Ishikawa (cell line): ENCODE data around the gene MAGI1.

Experiments used
- CEBPB ChIP-seq: IDR thresholded peaks from 2 replicates; pipeline ENCODE4 v1.6.1; 2012
- CREB1 ChIP-seq: IDR thresholded peaks from 2 replicates; pipeline ENCODE4 v1.6.1; 2012; ENCODE audit warnings: low read depth
- EGR1 ChIP-seq: IDR thresholded peaks from 2 replicates; pipeline ENCODE4 v1.6.1; 2012
- EP300 ChIP-seq: IDR thresholded peaks from 2 replicates; pipeline ENCODE4 v1.6.1; 2012; ENCODE audit warnings: borderline replicate concordance
- FOXM1 ChIP-seq: IDR thresholded peaks from 2 replicates; pipeline ENCODE4 v1.6.1; 2012; ENCODE audit warnings: low read depth, borderline replicate concordance
- NFIC ChIP-seq: IDR thresholded peaks from 2 replicates; pipeline ENCODE4 v1.6.1; 2012
- RAD21 ChIP-seq: IDR thresholded peaks from 2 replicates; pipeline ENCODE4 v1.6.1; 2012; ENCODE audit warnings: low read depth
- REST ChIP-seq: IDR thresholded peaks from 2 replicates; pipeline ENCODE4 v1.6.1; 2012; ENCODE audit warnings: low read depth, mild to moderate bottlenecking
- TAF1 ChIP-seq: IDR thresholded peaks from 2 replicates; pipeline ENCODE4 v1.6.1; 2012; ENCODE audit warnings: low read depth, mild to moderate bottlenecking
- TCF12 ChIP-seq: IDR thresholded peaks from 2 replicates; pipeline ENCODE4 v1.6.1; 2012; ENCODE audit warnings: low read depth
- TEAD4 ChIP-seq: IDR thresholded peaks from 2 replicates; pipeline ENCODE4 v1.6.1; 2012
- USF1 ChIP-seq: IDR thresholded peaks from 2 replicates; pipeline ENCODE4 v1.6.1; 2012
- YY1 ChIP-seq: IDR thresholded peaks from 2 replicates; pipeline ENCODE4 v1.6.1; 2012; ENCODE audit warnings: low read depth
- ZBTB7A ChIP-seq: IDR thresholded peaks from 2 replicates; pipeline ENCODE4 v1.6.1; 2012; ENCODE audit warnings: low read depth
- TF ChIP-seq, protein P1 (sequence below): IDR thresholded peaks from 2 replicates; pipeline ENCODE4 v1.6.1; 2012

MAGI1 gene

GRCh38 chr3:65436580-65436979 lies 602.1 kb downstream of the MAGI1 start:
- peak; percentile 62 for TF ChIP-seq RAD21
- TF ChIP-seq ZBTB7A, result no peak
- no peak for TF ChIP-seq TEAD4

DNA sequence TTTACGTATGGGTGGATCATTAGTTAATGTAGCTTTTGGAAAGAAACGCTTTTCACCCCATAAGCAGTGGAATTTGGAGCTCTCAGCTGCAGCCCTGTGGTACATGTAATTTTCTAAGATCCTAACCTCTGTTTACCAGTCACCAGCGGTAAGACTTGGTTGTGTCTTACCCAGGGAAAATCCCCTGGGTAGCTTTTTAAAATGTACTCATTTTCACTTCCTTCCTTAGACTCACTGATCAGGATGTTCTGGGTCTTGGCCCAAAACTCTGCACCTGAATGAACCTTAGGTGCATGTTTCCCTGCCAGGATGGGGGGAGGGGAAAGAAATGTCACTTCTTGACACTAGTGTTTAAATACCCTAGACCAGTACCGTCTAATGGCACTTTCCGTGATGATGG lies 605.2 kb downstream of the MAGI1 start:
- no peak for TF ChIP-seq CREB1
- no peak for TF ChIP-seq RAD21
- TF ChIP-seq NFIC, result no peak
- no peak for TF ChIP-seq TEAD4
- TF ChIP-seq USF1, result no peak

- TF ChIP-seq, protein P1, sequence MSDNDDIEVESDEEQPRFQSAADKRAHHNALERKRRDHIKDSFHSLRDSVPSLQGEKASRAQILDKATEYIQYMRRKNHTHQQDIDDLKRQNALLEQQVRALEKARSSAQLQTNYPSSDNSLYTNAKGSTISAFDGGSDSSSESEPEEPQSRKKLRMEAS, result no peak
- TF ChIP-seq RAD21 (no peak), CEBPB (no peak), CREB1 (no peak), EGR1 (no peak), TEAD4 (no peak), EP300 (no peak), NFIC (no peak), ZBTB7A (no peak), TCF12 (no peak), USF1 (no peak)
These were observed 606.2 kb downstream of the MAGI1 start for GRCh38 chr3:65432388-65433003.

GRCh38 chr3:65425880-65426279 lies 612.8 kb downstream of the MAGI1 start:
- TF ChIP-seq FOXM1, result no peak
- TF ChIP-seq RAD21, result 0 out of 2 replicates have a peak, but pooled peaks have one; percentile 21
- TF ChIP-seq, protein P1, result no peak

- TF ChIP-seq CREB1 (no peak), RAD21 (no peak), EP300 (no peak), REST (no peak), NFIC (no peak), USF1 (no peak), FOXM1 (no peak), CEBPB (no peak)
- TF ChIP-seq, protein P1, result no peak
These were observed 616.6 kb downstream of the MAGI1 start for GRCh38 chr3:65422154-65422553.

DNA sequence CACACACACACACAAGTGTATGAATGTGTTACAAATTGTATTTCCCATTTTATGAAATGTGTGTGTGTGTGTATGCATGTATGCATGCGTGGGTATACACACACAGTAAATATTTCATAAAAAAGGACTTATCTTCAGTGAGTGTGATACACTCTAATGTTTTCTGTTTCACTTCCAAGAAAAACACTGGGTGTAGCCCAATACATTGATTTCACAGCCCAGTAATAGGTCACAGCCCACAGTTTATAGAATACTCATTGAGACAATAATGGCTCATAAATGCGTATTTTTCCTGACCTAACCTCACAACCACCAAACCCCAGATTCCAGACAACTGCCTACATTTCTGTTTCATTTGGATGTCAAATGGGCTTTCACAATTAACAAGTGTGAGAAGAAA lies 619.5 kb downstream of the MAGI1 start:
- TF ChIP-seq USF1 (no peak), FOXM1 (no peak), YY1 (no peak), CREB1 (no peak), EGR1 (no peak)

DNA sequence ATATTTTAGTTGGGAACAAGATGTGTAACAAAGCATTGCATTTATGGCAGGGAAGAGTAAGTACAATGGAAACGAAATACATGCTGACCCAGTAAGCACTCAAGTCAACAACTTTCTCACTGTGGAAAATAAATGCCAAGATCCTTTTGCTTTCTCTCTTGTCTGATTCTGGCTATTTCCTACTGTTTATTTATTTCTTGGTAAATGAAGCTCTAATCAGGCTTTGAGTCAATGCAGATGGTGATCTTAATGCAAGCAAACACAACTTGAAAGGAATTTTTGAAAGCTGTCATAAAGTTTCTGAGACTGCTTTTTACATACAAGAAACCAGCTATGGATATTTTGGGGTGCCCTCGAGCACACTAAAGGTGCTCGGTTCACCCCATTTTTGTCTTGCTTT lies 624.8 kb downstream of the MAGI1 start:
- no peak for TF ChIP-seq TAF1
- TF ChIP-seq EP300, result no peak
- TF ChIP-seq ZBTB7A, result no peak
- TF ChIP-seq YY1, result no peak
- TF ChIP-seq TCF12, result no peak
- no peak for TF ChIP-seq NFIC
- TF ChIP-seq CEBPB, result no peak
- TF ChIP-seq, protein P1, result no peak
- TF ChIP-seq EGR1, result no peak
- no peak for TF ChIP-seq USF1
- TF ChIP-seq CREB1, result no peak
- no peak for TF ChIP-seq REST
- TF ChIP-seq TEAD4, result no peak
- no peak for TF ChIP-seq RAD21
- no peak for TF ChIP-seq FOXM1
